HL-60 (cell line): ENCODE measurements around the gene PFKFB1.

Experiments used
- DNase-seq, 2 experiments: peaks; one replicate each; pipeline ENCODE4 v3.0.0-alpha.2; 2010 to 2020; ENCODE audit warnings: low read depth in 1 of 2, low spot score in 1 of 2
- H3K27ac ChIP-seq: fragments of 250-450 bp; sonication (Bioruptor Pico); replicated peaks from 2 replicates; pipeline ENCODE4 v1.5.1; 2020; ENCODE audit warnings: mild to moderate bottlenecking, moderate library complexity
- H3K27me3 ChIP-seq: fragments of 250-450 bp; sonication (Bioruptor Pico); 2 replicates; pipeline ENCODE4 v1.5.1; 2021; ENCODE audit warnings: mild to moderate bottlenecking, moderate library complexity; ENCODE audit not compliant: insufficient read depth, poor library complexity, severe bottlenecking
- H3K4me3 ChIP-seq: replicated peaks from 2 replicates; pipeline ENCODE4 v1.5.1; 2011; ENCODE audit warnings: mild to moderate bottlenecking, control low read depth, low read length; ENCODE audit not compliant: insufficient read depth
- CTCF ChIP-seq: IDR thresholded peaks from one replicate; pipeline ENCODE4 v1.5.1; 2011; ENCODE audit warnings: low read length, control low read depth, inconsistent platforms; ENCODE audit not compliant: insufficient read depth
- GABPA ChIP-seq: IDR thresholded peaks from 2 replicates; pipeline ENCODE4 v1.6.1; 2012; ENCODE audit warnings: low read depth
- POLR2AphosphoS5 ChIP-seq: IDR thresholded peaks from 2 replicates; pipeline ENCODE4 v1.6.1; 2012; ENCODE audit warnings: low read depth
- REST ChIP-seq: IDR thresholded peaks from 2 replicates; pipeline ENCODE4 v1.6.1; 2012; ENCODE audit warnings: low read depth; ENCODE audit not compliant: insufficient replicate concordance
- SPI1 ChIP-seq: IDR thresholded peaks from 2 replicates; pipeline ENCODE4 v1.6.1; 2012; ENCODE audit warnings: low read depth, mild to moderate bottlenecking, borderline replicate concordance

PFKFB1 gene

DNA sequence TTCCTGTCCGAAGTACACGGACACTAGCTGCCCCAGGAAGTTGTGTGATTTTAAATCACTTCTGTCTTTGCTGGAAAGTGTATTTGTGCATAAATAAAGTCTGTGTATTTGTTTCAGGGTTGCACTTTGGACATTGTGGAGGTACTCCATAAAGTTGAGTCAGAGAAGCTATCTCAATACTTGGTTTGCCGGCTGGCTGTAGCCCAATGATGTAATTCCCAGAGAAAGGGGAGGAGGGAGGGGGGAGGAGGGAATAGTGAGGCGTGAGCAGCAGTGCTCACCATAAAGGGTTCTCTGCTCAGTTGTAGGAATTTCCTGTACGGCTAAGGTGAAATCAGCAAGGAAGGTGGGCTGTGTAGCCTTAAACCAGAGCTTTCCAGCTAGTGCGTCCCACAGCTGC, 13.7 kb upstream of the PFKFB1 start:
- H3K27ac ChIP-seq = no peak overlapping the region
- no peak for DNase-seq
- no peaks in the 10 kb centered on the region for H3K27me3 ChIP-seq
- no peak overlapping the region for H3K4me3 ChIP-seq
- TF ChIP-seq CTCF = no peak
- TF ChIP-seq GABPA = no peak
- no peak for TF ChIP-seq REST
- TF ChIP-seq SPI1 = no peak
- no peak for TF ChIP-seq POLR2AphosphoS5

DNA sequence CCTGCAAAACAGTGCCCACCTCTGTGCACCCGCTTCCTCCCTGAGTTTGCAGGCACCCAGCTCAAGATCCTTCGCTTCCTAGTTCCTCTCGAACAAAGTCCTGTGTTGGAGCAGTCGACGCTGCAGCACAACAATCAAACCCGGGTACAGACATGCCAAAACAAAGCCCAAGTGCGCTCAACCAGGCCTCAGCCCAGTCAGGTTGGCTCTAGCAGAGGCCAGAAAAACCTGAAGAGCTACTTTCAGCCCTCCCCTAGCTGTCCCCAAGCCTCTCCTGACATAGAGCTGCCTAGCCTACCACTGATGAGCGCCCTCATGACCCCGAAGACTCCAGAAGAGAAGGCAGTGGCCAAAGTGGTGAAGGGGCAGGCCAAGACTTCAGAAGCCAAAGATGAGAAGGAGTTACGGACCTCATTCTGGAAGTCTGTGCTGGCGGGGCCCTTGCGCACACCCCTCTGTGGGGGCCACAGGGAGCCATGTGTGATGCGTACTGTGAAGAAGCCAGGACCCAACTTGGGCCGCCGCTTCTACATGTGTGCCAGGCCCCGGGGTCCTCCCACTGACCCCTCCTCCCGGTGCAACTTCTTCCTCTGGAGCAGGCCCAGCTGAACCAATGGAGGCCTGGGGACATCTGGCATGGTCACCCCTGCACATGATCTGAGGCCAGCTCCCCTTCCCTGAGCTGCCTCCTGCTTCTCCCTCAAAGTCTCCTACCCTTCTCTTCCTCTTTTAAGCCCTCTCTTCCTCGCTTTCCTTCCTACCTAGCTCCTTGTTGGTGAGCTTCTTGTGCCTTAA, 13.0 kb upstream of the PFKFB1 start:
- DNase-seq = no peak
- TF ChIP-seq POLR2AphosphoS5 (no peak), SPI1 (no peak), CTCF (no peak), REST (no peak), GABPA (no peak)
- Histone ChIP-seq H3K27me3 (no peaks in the 10 kb centered on the region), H3K4me3 (no peak overlapping the region), H3K27ac (no peak overlapping the region)

DNA sequence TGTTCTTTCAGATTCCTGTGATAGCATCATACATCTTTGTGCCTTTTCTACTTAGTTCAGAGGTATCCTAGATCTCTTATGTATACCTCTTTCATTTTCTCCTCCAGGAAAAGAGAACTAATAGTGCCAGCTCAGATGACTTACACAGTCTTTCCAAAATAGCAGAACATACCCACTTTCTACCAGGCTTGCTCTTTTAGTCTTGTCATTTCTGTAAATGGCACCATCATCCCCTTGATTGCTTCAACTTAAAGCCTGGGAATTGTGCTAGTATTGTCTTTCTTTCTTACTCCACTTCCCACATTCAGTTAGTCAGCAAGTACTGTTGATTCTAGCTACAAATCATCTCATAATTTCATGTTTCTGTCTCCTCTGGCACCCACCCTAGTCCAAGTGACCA, 11.3 kb upstream of the PFKFB1 start:
- H3K27me3 ChIP-seq = no peaks in the 10 kb centered on the region
- TF ChIP-seq SPI1 (no peak), POLR2AphosphoS5 (no peak), GABPA (no peak), CTCF (no peak), REST (no peak)
- H3K27ac ChIP-seq = no peak overlapping the region
- H3K4me3 ChIP-seq = no peak overlapping the region
- no peak for DNase-seq
